ENCODE data around the gene SLC25A13.

GRCh38 chr7:96179837-96180236 is 142.1 kb downstream of the SLC25A13 start:
- no peak for TF ChIP-seq EZH2 (IDR thresholded peaks at IDR 0.05; ENCODE audit: insufficient read depth, poor library complexity, severe bottlenecking)
- TF ChIP-seq EZH2phosphoT487 (IDR thresholded peaks at IDR 0.05; ENCODE audit: insufficient read depth, low read depth): no peak
